ENCODE data around the gene UBN2.
"Not testable (repeated sequence)": the region's sequence is repeated elsewhere in the genome, so short reads cannot be mapped to it uniquely, and the experiment has no call there.

The UBN2 gene

DNA sequence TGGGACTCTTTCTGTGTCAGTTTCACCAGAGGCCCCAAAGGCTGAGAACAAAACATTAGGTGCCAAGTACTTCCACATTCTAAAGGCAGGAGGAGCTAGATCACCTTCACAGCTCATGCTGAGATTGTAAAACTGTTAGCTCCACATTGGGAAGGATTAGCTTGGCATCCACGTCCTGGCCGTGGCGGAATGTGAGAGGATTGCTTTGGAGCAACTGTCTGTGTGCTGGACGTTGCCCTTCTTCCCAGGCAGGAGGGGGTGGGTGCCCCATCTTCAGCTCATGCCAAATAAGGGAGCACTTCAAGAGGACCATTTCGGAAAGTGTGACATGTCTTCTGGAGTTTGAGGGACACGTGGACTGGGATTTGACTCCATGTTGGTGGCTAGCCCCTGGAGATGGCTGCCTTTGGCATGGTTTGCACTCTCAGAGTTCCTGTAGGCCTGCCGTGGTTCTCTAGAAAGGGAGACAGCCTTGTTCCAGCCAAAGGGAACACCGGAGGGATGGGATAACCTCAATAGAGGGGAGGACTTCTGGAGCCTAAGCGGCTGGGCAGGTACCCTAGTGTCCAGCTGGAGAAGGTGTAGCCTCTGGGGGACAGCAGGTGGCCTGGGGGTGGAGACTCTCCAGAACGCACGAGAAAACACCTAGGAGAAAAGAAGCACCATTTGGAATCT lies 90.2 kb downstream of the UBN2 start:
- no peak overlapping the region for H3K4me3 ChIP-seq (ENCODE audit: low read depth, low read length)
- peak; percentile 72 for TF ChIP-seq CTCF (conservative IDR thresholded peaks at IDR 0.05; ENCODE audit: low read depth, low read length)
- peak; percentile 64 for DNase-seq (ENCODE audit: low read depth)

GRCh38 chr7:139324709-139325108 lies 93.7 kb downstream of the UBN2 start:
- H3K4me3 ChIP-seq (ENCODE audit: low read depth, low read length); DNase-seq (ENCODE audit: low read depth): not testable (repeated sequence)

DNA sequence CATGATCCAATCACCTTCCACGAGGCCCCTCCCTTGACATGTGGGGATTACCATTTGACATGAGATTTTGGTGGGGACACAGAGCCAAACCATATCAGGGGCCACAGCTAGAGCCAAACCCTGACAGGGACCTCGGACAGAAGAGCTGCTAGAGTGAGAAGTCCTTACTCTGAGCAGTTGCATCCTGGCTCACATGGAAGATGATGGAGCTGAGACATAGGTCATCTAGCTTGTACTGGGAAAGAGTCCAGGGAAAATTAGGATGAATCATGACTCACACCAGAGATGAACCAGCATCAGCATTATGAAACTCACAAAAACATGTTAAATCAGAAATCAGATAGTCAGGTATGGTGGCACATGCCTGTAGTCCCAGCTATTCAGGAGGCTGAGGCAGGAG lies 97.3 kb downstream of the UBN2 start:
- peak; percentile 79 for DNase-seq (ENCODE audit: low read depth)
- no peak for TF ChIP-seq CTCF (conservative IDR thresholded peaks at IDR 0.05; ENCODE audit: low read depth, low read length)
- no peak overlapping the region for H3K4me3 ChIP-seq (ENCODE audit: low read depth, low read length)

- H3K4me3 ChIP-seq (ENCODE audit: low read depth, low read length) = no peak overlapping the region
- no peak for TF ChIP-seq CTCF (conservative IDR thresholded peaks at IDR 0.05; ENCODE audit: low read depth, low read length)
- DNase-seq (ENCODE audit: low read depth) = peak; percentile 8
These were observed 98.1 kb downstream of the UBN2 start for GRCh38 chr7:139329119-139329518.

DNA sequence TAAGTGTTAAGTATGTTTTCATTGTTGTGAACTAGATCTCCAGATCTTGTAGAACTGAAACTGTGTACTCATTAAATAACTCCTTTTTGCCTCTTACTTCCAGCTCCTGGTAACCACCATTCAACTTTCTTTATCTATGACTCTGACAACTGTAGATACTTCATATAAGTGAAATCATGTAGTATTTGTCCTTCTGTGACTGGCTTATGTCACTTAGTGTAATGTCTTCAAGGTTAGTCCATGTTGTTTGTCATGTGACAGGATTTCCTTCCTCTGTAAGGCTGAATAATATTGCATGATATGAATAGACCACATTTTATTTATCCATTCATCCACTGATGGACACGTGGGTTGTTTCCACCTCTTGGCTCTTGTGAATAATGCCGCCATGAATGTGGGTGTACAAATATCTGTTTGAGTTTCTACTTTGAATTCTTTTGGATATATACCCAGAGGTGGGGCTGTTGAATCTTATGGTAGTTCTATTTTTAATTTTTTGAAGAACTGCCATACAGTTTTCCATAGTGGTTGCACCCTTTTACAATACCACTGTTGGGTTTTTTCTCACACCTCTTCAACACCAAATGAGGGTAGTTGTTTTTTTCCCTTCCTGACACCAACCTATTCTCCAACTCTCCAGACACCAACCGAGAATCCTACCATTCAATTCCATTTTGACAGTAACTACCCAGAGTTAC lies 99.4 kb downstream of the UBN2 start:
- no peak for DNase-seq (ENCODE audit: low read depth)
- no peak for TF ChIP-seq CTCF (conservative IDR thresholded peaks at IDR 0.05; ENCODE audit: low read depth, low read length)
- H3K4me3 ChIP-seq (ENCODE audit: low read depth, low read length) = no peak overlapping the region

- no peak for TF ChIP-seq CTCF (conservative IDR thresholded peaks at IDR 0.05; ENCODE audit: low read depth, low read length)
- no peak for DNase-seq (ENCODE audit: low read depth)
These were observed 101.8 kb downstream of the UBN2 start for GRCh38 chr7:139332697-139333359.

GRCh38 chr7:139333443-139333842 lies 102.4 kb downstream of the UBN2 start:
- not testable (repeated sequence) for H3K4me3 ChIP-seq (ENCODE audit: low read depth, low read length); DNase-seq (ENCODE audit: low read depth)

More at GRCh38 chr7:139332697-139333359, 101.8 kb downstream of the UBN2 start:
- H3K4me3 ChIP-seq (ENCODE audit: low read depth, low read length) = no peak overlapping the region
